RWPE2 (cell line): Measurements from ENCODE around the gene ACSL3.
"Not testable (repeated sequence)": the region's sequence is repeated elsewhere in the genome, so short reads cannot be mapped to it uniquely, and the experiment has no call there.

Experiments used
- ATAC-seq: fragments of 200-7000 bp; cut with Tn5 transposase; 3 replicates; pipeline ENCODE4 v1.9.1; 2021; ENCODE audit warnings: low read depth
- DNase-seq: peaks from one replicate; pipeline ENCODE4 v3.0.0-alpha.2; 2020; ENCODE audit warnings: low spot score
- H3K27ac ChIP-seq: fragments of 450-650 bp; 2 replicates; pipeline ENCODE4 v1.5.1; 2017; ENCODE audit warnings: mild to moderate bottlenecking; ENCODE audit not compliant: poor library complexity, severe bottlenecking
- H3K27me3 ChIP-seq: fragments of 250-450 bp; sonication (Bioruptor Pico); 2 replicates; pipeline ENCODE4 v1.5.1; 2021; ENCODE audit warnings: mild to moderate bottlenecking, moderate library complexity; ENCODE audit not compliant: insufficient read depth, poor library complexity, severe bottlenecking
- H3K36me3 ChIP-seq: fragments of 250-450 bp; sonication (Bioruptor Pico); 2 replicates; pipeline ENCODE4 v1.5.1; 2020; ENCODE audit warnings: low read depth, mild to moderate bottlenecking, moderate library complexity
- H3K4me1 ChIP-seq: fragments of 250-450 bp; sonication (Bioruptor Pico); 2 replicates; pipeline ENCODE4 v1.5.1; 2021; ENCODE audit warnings: mild to moderate bottlenecking, moderate library complexity; ENCODE audit not compliant: insufficient read depth, poor library complexity, severe bottlenecking
- H3K4me3 ChIP-seq: fragments of 250-450 bp; sonication (Bioruptor Pico); 2 replicates; pipeline ENCODE4 v1.5.1; 2021; ENCODE audit warnings: mild to moderate bottlenecking, moderate library complexity; ENCODE audit not compliant: severe bottlenecking
- H3K9me3 ChIP-seq: fragments of 250-450 bp; sonication (Bioruptor Pico); 2 replicates; pipeline ENCODE4 v1.5.1; 2021; ENCODE audit warnings: mild to moderate bottlenecking, moderate library complexity; ENCODE audit not compliant: severe bottlenecking
- CTCF ChIP-seq: fragments of 450-650 bp; IDR thresholded peaks from one replicate; pipeline ENCODE4 v1.5.1; 2017; ENCODE audit warnings: mild to moderate bottlenecking, moderate library complexity; ENCODE audit not compliant: poor library complexity, severe bottlenecking

ACSL3 gene

DNA sequence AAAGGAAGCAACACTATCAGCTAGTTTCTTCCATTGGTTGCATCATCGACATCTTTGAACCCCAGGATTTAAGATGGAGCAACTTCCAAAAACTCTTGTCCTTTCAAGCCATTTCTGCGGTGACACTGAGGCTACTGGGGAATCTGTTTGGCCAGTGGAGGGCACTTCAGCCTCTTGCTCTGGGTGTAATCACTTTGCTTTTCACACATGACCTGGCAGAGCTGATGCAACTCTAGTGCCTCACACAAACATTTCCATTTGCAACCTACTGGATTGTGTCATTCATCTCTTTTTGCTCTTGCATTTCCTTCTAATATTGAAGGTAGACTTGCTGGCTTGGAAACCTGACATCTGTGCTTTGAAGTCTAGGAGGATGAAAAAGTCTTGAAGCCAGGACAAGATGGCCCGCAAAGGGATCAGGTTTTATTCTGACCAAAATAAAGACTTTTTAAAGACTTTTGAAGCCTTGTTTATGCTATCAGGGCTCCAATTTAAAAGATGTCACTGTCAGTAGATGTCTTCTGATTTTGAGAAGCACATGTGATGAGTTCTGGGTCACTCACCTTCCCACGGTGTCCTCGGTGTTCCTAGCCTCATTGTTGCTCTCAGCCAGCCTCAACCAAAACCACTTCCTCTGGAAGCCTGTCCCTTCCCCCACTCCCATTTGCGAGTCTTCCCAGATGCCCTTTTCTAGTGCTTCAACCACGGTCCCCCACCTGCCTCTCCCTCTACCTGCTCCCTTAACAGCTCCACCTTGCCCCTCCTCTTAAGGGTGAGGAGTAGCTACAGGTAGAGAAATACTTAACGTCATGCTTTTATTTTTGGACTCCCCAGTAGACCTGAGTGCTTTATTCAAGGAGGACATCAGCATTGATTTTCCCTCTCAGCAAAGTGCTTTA is 121.4 kb downstream of the ACSL3 start:
- Histone ChIP-seq H3K4me1 (no peaks in the 10 kb centered on the region), H3K36me3 (no peaks in the 10 kb centered on the region; the same call in 1 of the 2 replicates), H3K4me3 (no peak overlapping the region), H3K9me3 (no peaks in the 10 kb centered on the region), H3K27ac (no peak overlapping the region), H3K27me3 (no peaks in the 10 kb centered on the region)
- DNase-seq (no peak), ATAC-seq (peak; percentile 63)
- TF ChIP-seq CTCF: peak; percentile 49

DNA sequence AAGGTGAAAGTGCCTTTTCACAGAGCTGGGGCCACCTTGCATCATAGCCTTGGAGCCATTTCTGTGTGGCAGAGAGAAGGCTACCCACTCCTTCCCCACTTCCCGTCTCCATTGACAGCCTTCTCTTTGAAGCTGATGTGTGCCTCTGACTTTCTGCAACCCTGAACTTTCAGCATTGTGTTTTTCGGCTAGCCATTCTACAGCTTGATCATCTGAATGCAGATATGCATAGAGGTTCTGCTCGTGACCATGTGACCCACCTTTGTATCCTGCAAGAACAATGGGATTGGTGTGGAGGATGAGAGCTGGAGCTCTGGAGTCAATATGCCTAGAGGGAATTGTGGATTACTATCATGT is 122.1 kb downstream of the ACSL3 start:
- DNase-seq (no peak), ATAC-seq (no peak)
- no peaks in the 10 kb centered on the region for H3K27me3 ChIP-seq
- no peaks in the 10 kb centered on the region; the same call in 1 of the 2 replicates for H3K36me3 ChIP-seq
- no peaks in the 10 kb centered on the region for H3K9me3 ChIP-seq
- no peak overlapping the region for H3K27ac ChIP-seq
- TF ChIP-seq CTCF: no peak
- no peak overlapping the region for H3K4me3 ChIP-seq
- no peaks in the 10 kb centered on the region for H3K4me1 ChIP-seq

- DNase-seq (no peak), ATAC-seq (no peak)
- Histone ChIP-seq H3K4me3 (no peak overlapping the region), H3K27me3 (no peaks in the 10 kb centered on the region), H3K27ac (no peak overlapping the region), H3K4me1 (no peaks in the 10 kb centered on the region), H3K9me3 (no peaks in the 10 kb centered on the region), H3K36me3 (no peaks in the 10 kb centered on the region)
- no peak for TF ChIP-seq CTCF
Observed at GRCh38 chr2:222984908-222985307, 124.1 kb downstream of the ACSL3 start.

GRCh38 chr2:222989431-222989830 is 128.6 kb downstream of the ACSL3 start:
- H3K27ac ChIP-seq: no peak overlapping the region
- ATAC-seq: no peak
- H3K27me3 ChIP-seq: no peaks in the 10 kb centered on the region
- H3K36me3 ChIP-seq: no peaks in the 10 kb centered on the region
- H3K9me3 ChIP-seq: no peaks in the 10 kb centered on the region
- no peak for DNase-seq
- TF ChIP-seq CTCF: no peak
- no peak overlapping the region for H3K4me3 ChIP-seq
- H3K4me1 ChIP-seq: no peaks in the 10 kb centered on the region

- not testable (repeated sequence) for H3K27ac ChIP-seq, H3K4me3 ChIP-seq, H3K9me3 ChIP-seq, H3K36me3 ChIP-seq, H3K4me1 ChIP-seq, ATAC-seq, DNase-seq, H3K27me3 ChIP-seq
Observed at GRCh38 chr2:222990206-222990605, 129.4 kb downstream of the ACSL3 start.
